GM18907 (cell line): Measurements from ENCODE around the gene TOLLIP.

Experiments
- ATAC-seq: cut with Tn5 transposase; IDR thresholded peaks from one replicate; pipeline ENCODE4 v1.9.1; 2021; ENCODE audit warnings: mild to moderate bottlenecking, moderate library complexity; ENCODE audit not compliant: unreplicated experiment

TOLLIP gene

DNA sequence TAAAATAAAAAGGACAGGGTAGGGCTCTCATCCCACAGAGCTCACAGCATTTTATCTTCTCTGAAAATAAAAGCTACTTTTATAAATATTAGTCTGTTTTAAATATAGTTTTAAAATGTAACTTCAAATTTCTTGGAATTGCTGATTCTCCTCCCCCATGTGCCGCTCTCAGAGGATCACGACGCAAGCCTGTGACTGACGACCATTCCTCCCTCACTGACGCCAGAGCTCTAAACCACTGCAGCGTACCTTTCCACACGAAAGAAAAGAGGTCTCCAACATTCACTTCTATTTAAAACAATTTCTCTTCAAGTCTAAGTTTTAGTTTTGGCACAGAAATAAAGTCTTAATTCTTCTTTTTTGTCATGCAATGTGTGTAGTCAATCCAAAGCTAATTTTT is 9.3 kb downstream of the TOLLIP start:
- no peak for ATAC-seq

DNA sequence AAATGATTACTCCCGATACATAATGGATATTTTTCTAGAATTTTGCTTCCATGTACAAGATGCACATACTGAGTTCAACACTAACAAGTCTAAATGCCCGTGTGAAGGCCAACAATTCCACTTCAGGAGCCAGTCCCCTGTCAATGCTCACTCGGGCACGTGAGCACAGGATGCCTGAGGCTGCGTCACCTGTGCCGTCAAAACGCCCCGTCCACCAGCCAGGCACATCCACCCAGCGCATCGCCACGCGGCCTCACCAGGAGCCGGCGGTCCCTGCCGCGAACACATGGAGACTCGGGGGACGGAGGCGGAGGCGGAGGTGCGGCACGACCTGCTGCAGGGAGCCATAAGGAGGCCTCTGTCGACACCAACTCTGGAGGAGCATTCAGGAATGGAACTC is 9.8 kb downstream of the TOLLIP start:
- no peak for ATAC-seq

DNA sequence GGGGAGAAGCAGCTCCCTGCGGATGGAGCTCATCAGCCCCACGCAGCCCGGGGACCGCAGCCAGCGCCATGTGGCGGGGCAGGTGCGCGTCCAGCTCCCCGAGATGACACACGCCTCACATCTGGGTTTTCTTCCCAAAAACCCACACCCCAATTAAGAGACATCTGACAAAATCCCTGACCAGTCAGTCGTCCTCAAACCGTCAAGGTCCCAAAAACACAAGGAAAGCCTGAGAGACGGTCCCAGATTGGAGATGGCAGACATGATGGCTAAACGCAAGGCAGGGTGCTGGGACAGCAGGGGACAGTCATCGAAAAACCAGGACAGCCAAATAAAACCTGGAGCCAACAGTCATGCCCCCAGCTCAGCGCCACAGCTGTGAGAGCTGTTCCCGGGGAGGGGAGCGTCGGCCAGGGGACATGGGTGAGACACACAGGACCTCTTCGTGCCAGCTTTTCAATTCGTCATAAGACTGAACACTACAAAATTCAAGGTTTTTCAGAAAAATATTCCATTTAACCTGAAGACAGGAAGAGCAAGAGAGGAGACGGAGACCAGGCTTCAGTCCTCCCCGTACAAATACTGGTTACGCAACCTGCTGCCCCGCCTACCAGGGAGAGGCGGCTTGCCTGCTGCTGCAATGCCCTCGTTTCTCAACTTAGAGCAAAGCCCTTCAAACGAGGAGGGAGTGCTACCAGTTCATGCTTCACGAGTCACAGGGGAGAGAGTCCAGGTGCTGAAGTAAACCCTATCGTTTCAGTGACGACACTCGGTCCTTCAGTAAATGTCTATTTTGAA is 10.5 kb downstream of the TOLLIP start:
- ATAC-seq = no peak

DNA sequence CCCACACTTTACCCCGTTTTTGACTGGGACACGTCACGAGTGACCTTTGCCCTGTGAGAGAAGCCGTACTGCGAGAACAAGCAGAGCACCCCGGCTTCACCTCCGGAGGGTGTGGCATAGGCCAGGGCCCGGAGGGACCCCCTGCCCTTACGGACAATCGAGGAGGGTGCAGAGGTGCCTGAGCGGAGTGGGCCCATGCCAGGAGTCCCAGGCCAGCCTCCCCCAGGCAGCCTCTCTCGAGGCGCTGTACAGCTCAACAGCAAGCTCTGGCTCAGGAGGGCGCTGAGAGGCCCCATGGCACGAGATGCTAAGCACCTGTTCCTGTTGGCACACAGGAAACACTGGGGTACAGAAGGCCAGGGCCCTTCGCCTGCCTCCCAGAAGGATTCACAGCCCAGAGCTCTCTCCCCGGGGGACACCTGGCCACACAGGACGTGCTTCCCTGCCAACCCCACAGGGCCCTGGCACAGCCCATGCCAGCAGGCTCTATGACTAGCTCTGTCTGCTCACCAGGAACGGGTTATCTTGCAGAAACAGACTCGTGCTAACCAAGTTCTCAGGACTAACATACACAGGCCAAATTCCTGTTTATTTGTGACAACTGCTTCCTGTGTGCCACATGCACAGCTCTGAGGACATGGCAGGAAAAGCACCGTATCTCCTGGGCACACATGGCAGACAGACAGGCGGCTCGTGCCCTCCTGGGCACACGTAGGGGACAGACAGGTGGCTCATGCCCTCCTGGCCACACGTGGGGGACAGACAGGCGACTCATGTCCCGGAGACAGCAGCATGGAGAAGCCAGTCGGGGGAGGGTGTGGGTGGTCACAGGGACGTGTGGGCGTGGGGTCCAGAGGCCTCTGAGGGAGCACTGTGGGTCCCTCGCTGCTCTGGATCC is 11.6 kb downstream of the TOLLIP start:
- ATAC-seq = no peak

DNA sequence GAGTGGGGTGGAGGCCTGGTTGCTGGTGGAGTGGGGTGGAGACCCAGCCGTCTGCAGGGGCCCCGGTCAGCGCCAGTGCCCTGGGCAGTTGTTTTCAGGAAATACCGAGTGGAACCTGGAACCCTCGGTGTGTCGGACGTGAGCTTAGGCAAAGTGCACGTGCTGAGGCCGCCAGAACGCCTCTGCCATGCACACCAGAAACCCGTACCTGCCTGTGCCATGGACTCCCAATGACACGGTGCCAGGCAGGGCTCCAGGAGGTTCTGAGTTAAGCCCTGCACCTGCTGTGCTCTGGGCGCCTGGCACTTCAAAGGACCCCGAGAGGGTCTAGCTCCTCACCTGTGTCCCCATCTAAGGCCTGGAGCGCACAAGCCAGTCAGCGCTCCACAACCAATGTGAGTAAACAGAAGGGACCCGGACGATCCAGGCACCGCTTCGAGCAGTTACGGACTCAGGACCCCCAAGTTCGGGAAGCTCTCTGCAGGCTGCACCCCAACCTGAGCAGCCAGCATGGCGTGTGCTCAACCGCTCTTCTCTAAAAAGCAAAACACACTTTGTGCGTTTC is 12.3 kb downstream of the TOLLIP start:
- no peak for ATAC-seq

DNA sequence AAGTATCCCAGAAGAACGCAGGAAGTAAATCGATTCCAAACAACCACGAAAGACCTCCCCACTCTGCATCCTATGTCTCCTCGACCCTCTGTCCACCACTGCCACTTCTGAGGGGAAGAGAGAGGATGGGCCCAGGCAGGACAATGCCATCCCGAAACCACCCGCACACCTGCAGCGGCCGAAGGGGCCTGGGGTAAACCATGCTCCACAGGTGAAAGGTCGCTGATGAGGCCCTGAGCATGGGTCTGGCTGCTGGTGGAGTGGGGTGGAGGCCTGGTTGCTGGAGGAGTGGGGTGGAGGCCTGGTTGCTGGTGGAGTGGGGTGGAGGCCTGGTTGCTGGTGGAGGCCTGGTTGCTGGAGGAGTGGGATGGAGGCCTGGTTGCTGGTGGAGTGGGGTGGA is 13.1 kb downstream of the TOLLIP start:
- no peak for ATAC-seq

DNA sequence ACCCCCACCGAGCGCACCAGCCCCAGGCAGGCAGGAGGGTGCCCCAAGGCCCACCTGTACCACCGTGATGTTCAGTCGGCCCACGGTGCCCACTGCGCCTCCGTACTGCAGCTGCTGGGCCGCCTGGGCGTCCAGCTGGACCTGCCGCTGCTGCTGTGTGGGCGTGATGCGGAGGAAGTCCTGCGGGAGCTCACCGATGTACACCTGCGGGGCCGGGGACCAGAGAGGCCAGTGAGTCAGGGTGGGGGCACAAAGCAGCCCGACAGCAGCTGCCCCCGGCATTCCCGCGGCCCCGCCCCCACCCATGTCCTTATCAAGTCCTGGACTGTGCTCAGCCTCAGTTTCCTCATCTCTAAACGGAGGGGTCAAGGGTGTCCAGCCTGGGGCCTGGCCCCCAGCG is 13.8 kb downstream of the TOLLIP start:
- no peak for ATAC-seq

DNA sequence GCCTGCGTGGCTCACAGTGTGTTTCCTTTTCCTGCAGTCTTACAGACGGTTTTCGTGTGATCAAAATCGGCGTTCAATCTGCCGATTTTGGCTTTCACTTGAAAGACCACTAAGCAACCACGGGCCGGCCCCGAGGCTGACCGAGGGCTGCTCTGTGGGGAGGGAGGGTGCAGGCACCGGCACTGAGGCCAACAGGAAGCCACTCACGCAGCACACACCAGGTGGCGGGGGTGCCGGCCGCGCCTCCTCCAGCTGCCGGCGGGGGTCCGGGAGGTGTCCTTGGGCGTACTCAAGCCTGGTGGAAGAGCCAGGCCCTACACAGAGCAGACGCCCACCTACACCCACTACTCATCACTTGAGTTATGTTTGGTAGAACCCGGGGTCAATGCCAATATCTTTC is 14.3 kb downstream of the TOLLIP start:
- no peak for ATAC-seq

DNA sequence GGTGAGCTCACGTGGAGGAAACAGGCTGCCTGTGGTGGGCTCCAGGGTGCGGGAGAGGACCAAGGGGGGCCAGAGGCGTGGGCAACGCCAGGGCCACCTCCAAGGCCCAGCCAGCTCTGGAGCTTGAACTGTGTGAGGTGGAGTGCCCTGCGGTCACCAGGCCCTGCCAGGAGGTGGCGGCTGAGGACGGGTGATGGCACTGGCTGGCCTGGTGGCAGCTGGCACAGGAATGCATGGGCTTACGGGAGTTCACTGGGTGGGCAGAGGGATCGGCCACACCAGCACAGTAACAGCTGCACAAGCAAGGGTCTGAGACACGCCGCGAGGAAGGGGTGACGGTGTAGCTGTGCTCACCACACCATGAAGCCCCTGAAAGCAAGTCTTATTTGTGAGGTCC is 15.8 kb downstream of the TOLLIP start:
- no peak for ATAC-seq

DNA sequence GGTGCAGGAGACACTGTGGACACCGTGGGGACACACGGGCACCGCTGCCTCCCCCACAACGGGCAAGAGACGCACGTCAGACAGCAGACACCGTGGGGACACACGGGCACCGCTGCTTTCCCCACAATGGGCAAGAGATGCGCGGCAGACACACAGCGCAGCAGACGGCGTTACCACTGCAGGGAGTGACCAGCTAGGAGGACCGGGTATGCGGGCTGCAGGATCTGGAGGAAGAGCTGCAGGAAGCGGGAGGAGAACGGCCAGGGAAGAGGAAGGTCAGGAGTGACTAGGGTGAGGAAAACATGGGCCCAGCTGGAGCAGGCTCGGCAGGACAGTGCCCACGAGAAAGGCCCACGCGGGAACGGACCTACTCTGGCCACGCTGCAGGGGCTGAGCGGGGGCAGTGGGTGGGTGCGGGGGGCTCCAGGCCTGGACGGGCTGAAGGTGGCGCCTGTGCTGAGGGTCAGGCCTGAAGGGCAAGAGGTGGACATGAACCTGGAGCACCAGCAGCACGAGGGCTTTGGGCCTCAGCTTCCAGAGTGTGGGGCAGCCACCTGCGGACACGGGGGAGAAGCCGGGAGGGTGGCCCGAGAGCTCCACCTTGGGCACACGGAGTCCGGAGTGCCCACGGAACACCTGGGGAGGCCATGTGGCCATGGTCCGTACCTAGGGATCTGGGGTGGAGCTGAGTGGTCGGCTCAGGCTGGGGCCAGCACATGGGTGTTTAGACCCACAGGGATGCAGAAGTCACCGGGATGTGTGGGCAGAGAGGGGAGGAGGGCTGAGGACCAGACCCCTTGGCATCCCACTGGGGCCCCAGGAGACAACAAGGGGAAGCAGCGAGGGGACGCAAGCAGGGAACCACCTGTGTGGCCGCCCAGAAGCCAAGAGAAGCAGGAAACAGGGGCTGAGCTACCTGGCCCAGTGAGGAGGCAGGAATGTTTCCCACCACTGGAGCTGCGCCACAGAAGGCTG is 16.5 kb downstream of the TOLLIP start:
- ATAC-seq = no peak

DNA sequence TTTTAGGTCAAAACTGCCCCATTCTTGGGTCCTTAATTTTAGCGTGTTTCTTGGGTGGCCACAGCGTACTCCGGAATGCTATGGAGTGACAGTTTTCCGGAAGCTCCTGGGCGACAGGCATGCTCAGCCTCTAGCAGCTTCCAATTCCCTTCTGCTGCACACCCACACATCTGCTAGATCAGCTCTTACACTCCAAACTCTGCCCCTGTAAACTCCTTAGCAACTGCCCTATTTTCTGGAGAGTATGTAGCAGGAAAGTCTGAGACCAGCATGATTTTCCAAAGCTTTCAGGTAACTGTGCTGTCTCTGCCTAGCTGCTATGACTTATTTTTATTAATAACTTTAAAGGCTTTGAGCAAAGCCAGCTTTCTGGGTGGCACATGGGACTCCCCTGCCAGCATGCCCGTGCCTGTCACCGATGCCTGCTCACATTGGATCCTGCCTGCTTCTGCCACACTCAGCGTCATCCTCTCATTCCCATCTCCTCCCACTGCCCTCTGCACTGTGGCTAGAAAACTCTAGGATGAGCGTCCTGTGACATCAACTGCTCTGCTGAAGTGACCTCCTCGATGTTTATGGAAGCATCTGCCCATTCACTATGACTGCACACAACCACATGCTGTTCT is 17.3 kb downstream of the TOLLIP start:
- no peak for ATAC-seq

DNA sequence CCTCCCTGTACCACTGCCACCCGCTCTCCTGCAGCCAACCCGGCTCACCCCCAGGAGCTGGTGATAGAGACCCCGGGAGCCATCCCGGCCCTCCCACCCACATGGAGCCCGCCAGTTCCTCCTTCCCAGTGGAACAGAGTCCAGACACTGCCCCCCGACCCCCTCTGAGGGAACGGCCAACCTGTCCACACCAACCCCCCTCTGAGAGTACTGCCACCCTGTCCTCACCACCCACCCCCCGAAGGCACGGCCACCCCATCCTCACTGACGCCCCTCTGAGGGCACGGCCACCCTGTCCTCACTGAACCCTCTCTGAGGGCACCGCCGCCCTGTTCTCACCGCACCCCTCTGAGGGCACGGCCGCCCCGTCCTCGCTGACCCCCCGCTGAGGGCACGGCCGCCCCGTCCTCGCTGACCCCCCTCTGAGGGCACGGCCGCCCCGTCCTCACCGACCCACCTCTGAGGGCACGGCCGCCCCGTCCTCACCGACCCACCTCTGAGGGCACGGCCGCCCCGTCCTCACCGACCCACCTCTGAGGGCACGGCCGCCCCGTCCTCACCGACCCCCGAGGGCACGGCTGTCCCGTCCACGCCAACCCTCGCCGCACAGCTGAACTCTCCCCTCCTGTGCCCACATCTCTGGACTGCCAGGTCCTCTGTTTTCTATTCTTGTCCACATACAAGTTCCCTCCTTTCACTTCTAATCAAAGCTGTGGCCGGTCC is 18.0 kb downstream of the TOLLIP start:
- ATAC-seq = no peak

DNA sequence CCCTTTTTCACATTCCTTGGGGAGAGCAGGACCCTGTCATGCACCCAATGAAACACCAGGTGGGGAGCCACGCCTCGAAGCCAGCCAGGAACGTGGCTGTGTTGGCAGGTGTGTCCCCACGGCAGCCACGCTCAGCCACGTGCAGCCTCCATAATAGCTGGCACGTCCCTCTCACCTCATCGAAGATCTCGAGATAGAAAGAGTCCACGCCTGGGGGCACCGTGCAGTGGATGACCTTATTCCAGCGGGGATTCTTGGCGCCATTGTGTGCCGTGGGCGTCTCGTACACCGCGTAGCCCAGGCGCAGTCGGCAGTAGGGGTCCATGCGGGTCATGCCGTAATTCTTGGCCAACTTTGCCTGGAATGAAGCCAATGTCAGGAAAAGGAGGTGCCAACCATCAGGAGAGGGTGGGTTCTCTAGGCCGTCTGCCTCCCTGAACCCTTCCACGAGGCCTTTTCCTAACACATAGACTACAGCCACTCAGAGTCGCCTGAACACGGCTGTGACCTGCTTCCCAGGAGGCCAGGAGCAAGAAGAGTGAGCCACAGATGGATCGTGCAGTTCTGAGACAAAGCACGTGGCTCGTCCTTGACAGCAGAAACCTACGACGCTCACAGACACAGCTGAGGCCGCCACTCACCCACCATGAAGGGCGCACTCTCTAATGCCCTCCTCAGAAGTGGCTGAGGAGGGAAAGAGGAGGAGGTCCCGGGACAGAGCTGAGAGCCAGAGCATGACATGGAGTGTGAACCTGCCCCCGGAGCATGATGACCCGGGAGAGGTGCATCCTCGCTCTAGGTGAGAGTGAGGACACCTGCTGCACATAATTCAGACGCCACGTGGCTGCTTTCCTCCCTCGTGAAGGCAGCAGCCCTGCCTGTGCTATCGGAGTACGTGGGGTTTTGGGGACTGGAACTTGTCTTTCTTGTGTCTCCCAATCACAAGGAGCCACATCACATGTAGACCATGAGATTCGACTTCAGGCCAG is 19.1 kb downstream of the TOLLIP start:
- ATAC-seq = no peak

DNA sequence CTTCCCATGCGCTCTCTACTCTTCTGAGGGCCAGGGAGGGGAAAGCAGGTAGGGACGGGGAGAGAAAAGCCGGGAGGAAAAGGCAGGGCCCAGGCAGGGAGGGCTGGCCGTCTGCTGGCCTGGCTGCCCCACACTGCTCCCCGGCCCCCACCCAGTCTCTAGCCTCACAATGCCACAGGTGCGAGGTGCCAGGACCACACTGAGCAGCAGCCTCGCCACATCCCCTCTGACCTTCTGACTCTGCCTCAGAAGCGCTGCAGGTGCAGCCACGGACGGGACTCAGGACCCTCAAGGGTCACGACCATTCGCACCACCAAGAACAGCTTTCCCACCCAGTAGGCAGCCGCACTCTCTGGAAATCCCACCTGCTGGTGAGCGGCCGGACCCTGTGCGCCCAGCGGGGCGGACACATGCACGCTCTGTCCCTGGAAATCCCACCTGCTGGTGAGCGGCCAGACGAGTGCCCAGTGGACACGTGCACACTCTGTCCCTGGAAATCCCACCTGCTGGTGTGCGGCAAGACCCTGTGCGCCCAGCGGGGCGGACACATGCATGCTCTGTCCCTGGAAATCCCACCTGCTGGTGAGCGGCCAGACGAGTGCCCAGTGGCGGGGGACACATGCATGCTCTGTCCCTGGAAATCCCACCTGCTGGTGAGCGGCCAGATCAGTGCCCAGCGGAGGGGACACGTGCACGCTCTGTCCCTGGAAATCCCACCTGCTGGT is 20.1 kb downstream of the TOLLIP start:
- no peak for ATAC-seq

DNA sequence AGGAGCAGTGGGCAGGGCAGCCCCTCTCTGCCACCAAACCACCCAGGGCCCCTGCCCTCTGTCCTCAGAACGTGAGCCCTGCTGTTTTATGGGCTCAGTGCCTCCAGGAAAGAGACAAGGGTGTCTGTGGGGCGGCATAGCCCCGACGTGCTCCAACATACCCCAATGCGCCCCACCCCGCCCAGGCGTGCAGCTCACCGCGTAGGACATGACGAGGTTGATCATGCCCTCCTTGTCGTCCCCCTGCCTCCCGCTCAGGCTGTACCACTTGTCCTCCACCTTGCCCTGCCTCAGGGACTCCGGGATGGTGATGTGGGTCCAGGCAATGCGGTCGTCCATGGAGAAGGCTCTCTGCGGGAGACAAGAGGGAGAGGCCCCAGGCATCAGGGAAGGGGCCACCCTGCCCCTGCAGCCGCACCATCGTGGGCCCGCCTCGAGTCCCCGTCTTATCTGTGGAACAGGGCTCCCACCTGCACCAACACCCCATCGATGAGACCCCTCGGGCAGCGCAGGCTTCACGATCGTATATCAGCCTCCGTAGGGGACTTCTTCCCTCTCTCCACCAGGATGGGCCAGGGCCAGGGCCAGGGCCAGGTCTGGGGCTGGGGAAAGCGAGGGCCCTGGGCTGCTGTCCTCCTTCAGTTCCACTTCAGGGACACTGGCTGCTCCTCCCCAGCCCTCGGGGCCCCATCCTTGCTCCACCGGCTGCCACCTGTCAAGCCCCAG is 20.8 kb downstream of the TOLLIP start:
- no peak for ATAC-seq

DNA sequence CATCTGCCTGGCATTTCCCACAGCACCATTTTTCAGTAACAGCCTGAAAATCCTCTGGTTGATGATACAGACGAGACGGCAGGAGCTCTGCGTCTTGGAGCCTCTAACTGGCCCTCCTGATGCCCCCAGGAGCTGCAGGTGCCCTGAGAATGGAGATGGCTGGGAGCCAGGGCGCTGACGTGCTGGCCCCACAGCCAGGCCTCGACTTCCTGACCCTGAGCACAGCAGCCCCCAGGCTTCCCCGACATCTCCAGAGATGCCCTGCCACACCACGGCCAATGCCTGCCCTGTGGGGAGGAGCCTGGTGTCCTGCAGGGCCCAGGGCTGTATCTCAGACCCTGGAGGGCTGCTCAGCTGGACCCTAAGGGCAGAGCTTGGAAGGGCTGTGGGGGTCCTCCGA is 21.5 kb downstream of the TOLLIP start:
- no peak for ATAC-seq

DNA sequence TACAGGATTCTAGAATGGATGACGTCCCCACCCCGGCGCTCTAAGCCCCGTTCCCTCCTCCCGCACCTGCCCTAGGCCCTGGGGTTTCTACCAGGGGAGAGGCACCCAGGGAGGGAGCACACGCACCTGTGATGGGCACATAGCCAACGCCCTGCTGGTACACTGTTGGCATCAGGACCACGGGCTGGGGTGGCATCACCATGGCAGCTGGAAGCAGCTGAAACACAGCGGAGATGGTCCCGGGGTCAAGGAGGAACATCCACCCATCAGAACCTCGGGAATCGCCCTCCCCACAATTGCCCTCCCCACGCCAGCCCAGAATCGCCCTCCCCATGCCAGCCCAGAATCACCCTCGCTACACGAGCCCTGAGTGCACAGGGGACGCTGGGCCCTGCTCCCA is 23.6 kb downstream of the TOLLIP start:
- ATAC-seq = no peak
